Stimulated activated CD8-positive, alpha-beta memory T cell treated with anti-CD3 and anti-CD28 coated beads, Interleukin-12 subunit alpha, Interleukin-12 subunit beta, amount 100 ng/mL, for 1 hour (primary cell): ENCODE data around the gene GALE.
"Not testable (repeated sequence)": the region's sequence is repeated elsewhere in the genome, so short reads cannot be mapped to it uniquely, and the experiment has no call there.

Source experiments
- DNase-seq: peaks from one replicate; pipeline ENCODE4 v3.0.0-alpha.2; 2020; ENCODE audit warnings: low read depth

Gene GALE

DNA sequence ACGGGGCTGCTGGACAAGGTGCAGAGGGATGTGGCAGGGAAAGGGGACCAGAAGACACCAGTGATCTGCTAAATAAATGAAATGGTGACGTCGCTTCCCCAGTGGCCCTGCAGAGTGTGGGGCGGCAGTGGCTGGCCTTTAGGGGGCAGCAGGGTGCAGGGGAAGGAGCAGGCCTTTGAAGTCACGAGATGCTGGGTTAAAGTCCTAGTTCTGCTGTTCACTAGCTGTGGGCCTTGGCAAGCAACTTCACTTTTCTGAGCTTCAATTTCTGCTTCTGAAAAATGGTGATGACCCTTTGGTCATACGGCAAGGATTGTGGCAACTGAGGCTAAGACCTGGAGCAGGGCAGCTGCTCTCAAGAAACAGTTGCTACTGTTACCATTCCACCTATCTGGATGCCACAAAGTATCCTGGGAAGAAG lies 9.2 kb upstream of the GALE start:
- peak; percentile 70 for DNase-seq

DNA sequence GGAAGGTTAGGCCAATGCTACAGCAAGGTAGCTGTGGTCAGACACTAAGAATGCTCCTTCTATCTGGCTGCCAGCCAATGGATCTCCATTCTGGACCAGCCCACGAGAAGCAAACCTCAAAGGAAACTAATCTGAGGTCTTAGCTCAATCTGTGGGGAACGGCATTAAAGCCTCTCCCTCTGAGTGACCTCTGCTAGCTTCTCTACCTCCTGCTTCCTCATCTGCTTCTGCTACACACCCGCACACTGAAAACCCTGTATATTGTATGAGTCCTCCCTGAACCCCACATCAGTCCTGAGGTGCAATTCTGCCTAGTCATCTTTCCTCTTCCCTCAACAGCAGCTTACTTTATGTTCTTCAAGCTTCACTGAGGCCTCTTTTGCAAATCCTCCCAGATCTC lies 6.9 kb upstream of the GALE start:
- no peak for DNase-seq

DNA sequence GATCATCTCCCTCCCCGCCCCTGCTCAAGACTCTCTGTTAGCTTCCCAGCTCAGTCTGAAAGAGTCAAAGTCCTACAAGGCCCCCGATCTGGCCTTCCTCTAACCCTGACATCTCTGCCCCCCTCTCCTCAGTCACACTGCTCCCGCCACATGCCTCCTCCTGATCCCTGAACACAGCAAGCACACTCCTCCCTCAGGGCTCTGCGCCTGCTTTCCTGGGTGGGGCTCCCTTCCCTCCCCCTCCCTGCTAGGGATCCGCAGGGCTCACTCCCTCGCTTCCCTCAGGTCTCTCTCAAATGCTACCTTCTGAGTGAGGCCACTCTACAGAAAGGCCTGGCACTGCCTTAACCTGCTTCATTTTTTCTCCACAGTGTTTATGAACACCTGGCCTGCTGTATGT lies 5.7 kb upstream of the GALE start:
- no peak for DNase-seq

DNA sequence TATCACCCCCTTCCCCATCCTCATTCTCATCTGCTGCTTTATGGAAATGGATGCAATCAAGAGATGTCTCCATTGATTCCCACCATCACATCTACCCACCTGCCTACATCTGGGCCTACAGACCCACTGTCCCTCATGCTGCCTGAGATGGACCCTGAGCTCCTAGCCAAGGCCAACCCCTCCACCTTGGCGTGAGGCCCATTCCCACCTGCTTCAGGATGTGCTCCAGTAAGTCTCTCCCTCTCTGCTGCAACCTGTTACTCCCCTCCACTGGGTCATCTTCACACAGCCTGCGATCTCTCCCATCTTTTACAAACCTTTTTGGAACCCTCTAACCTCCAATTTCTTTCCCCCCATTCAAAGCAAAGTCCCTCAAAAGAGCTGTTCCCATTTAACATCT lies 4.5 kb upstream of the GALE start:
- no peak for DNase-seq

DNA sequence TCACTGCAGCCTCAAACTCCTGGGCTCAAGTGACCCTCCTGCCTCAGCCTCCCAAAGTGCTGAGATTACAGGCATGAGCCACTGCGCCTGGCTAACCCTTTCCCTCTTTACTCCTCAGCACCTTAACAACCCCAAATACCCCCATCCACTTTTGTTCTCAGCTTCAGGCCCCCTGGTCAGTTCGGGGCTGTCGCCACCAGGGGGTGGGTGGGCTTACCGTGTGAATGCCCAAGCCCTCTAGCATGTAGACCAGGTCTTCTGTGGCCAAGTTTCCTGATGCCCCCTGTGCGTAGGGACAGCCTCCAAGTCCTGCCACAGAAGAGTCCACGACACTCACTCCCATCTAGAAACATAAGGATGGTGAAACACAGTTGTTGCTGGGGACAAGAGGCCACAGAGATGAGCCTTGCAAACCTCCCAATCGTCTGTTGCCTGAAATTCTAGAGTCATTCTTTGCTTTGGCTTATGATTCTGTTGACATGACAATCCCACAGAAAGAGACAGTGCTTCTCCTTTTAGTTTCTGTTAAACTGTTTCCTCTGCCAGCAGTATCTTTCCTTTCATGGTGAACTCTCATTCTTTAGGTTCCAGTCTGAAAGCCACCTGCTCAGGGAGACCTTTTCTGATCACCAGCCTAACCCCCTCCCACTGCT lies 3.8 kb upstream of the GALE start:
- no peak for DNase-seq

DNA sequence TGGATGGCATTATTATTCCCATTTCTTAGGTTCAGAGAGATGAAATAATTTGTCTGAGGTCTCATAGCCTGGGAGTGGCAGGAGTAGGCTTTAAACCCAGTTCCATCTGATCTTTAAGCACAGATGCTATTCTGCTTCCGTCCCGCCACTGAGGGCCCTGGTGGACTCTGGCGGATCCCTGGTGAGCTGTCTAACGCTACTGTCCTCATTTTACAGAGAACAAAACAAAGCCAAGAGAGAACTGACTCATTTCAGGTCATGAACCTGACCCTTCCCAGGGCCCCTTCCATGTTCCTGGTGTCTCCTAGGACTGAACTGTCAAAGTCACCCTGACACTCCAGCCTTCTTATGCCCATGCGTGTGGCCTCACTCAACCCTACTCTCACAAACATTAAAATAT lies 3.1 kb upstream of the GALE start:
- DNase-seq, result no peak

DNA sequence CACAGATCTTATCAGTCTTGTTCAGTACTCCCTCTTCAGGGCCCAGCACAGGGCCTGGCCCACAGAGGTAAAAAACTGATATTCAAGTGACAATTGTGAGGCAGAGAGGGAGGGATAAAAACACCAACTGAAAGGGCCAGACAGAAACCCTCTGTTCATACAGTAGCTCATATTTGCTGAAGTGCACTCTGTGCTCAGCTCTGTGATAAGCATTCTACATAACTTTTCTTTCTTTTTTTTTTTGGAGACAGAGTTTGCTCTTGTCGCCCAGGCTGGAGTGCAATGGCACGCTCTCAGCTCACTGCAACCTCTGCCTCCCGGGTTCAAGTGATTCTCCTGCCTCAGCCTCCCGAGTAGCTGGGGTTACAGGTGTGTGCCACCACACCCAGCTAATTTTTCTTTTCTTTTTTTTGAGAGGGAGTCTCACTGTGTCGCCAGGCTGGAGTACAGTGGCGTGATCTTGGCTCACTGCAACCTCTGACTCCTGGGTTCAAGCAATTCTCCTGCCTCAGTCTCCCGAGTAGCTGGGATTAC lies 2.3 kb upstream of the GALE start:
- not testable (repeated sequence) for DNase-seq

DNA sequence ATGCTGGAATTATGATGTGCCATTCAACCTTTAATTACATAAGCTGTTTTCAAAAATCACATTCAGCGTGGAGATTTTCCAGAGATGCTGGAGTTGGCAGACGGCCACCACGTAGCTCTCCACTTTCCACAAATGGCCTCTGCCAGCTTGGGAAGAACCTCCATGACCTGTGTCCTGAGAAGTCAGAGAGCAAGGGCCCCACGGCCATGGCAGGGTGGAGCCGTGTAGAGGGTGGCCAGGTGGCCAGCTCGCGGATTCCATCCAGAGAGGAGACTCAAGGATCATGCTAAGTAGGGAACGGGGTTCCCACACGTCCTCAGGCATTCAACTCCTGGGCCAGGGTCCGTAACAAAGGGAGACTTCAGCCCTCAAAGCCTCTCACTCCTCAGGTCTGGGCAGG lies 1.3 kb upstream of the GALE start:
- no peak for DNase-seq

DNA sequence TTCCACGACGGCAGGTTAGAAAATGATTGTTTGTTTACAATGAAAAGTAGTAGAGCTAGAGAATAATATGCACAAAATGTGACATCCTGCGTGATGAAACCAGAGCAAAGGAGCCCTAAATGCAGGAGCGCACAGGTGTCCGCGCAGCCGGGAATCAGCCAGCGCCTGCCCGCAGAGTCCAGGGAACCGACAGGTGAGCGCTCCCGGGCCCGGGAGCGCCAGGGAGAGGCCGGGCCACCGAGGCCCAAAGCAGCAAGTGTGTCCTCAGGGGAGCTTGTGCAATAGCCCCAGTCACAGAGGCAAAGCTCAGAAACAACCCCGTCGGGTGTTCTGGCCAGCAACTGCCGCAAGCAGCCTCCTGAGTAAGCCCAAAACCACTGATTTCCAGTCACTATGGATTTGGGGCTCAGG lies 789 bp upstream of the GALE start:
- DNase-seq, result no peak

DNA sequence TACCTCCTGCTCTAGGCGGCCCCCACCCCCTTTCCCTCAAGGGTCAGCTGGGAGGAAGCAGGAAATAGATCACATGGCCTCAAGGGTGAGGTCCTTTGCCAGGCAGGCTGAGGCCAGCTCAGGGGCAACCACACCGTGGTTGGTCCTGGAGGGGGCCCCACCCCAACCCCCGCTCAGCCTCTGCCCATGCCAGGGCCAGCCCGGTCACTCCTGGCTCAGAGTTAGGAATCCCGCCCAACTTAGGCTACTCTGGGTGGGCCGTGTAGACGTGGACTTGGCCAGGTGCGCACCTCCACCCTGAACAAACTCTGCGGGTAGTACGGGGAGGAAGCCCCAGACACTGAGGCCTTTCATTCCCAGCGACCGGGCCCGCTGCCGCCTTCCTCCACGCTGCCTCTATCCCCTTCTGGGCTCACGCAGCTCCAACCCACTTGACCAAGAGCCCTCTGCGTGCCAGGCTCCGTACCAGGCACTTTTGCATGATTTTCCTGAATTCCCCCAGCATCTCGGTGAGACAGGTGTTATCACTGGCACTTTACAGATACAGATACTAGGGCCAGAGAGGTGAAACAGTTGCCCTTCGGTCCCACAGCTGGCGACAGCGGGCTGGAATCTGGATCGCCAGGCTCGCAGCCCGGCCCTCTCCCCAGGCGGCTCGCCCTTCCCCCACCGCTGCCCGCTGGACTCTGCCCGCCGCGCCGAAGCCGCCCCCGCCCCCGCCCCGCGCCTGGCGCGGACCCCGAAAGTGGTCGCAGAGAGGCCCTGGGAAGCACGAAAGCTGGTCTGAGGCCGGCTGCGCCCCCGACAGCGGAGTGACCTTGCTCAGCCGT lies 769 bp downstream of the GALE start:
- no peak for DNase-seq

DNA sequence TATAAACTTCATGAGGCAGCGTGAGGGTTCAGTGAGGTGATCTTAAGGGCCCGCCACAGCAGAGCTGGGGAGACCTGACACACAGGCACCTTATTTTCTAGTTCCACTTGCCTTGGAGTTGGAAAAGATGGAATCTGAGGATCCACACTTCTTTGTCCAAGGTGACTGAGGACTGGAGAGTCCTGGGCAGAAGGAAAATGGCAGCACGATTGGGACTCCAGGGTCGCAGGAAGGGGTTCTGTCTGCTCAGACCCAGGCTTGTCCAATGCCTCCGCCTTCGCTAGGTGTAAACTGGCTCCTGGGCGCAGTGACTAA lies 1.3 kb downstream of the GALE start:
- no peak for DNase-seq

DNA sequence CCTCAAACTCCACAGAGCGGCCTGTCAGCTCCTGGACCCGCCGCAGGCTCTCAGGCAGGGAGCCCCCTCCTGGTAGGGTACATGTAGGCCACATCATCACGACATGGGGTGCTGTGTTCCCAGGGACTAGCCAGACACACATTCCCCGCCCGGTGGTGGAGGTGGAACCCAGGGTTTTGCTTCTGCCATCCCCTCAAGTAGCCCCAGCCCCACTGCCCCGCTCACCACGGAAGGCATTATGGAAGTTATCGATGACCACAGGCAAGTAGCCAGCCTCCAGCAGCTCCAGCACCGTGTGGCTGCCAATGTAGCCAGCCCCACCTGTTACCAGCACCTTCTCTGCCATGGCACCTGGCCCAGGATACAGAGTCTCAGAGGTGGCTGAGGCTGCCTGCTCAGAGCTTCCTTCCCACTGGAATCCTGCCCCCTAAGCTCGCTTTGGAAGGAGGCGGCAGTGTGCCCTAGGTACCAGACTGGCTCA lies 1.9 kb downstream of the GALE start:
- no peak for DNase-seq

DNA sequence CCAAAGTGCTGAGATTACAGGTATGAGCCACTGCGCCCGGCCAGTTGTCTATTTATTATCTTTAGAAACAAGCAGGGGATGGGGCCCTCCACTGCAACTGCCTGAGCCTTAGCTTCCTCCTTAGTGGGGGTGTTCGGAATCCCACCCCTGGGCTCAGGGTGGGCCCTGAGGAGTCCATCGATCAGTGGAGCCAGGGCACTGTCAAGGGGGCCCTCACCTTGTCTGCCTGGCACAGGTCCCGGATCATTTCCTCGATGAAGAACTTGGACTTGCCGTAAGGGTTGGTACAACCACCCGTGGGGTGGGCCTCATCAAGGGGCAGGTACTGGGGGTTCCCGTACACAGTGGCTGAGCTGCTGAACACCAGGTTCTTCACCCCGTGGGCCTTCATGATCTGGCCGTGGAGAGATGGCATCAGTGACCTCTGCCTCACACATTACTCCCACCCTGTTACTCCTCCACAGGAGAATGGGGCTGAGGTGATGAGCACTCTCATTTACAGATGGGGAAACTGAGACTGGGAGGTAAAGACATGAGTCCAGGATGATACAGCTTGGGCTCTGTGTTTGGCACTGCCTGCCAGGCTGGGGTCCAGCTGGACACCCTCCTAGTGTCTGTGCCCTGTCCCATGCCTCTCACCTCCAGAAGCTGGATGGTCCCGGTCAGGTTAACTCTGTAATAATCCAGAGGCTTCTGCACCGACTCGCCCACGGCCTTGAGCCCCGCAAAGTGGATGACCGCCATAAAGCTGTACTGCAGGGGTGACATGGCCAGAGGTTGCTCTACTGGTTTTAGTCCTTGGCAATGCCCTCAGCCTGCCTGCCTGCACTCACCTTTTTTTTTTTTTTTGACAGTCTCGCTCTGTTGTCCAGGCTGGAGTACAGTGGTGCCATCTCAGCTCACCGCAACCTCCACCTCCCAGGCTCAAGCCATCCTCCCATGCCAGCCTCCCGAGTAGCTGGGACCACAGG lies 2.8 kb downstream of the GALE start:
- DNase-seq, result no peak

DNA sequence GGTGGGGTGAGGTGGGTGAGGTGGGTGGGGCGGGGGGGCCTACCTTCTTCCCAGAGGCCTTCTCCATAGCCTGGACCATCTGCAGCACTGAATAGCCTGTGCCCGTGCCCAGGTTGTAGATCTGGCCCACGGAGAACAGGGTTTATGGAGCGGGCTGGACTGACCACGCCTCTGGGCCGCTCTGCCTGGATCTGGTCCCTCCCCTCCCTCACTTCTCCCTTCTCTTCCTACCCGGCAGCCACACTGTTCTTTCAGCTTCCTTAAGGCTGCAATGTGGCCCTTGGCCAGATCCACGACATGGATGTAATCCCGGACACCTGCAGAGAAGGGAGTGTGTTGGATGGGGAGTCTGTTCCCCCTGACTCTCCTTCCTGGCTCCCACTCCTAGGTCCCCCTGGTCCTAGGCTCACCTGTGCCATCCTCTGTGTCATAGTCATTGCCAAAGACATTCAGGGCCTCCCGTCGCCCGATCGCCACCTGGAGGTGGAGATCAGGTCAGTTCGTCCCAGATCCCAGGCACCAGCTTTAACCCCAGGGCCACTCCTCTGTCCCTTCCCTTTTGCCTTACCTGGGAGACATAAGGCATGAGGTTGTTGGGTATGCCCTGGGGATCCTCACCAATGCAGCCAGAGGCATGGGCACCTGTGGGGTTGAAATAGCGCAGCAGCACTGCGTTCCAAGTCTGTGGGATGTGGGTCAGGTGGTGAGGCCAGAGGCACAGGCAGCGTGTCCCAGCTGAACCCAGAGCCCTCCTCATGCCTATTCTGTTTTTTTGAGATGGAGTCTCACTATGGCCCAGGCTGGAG lies 3.9 kb downstream of the GALE start:
- no peak for DNase-seq

DNA sequence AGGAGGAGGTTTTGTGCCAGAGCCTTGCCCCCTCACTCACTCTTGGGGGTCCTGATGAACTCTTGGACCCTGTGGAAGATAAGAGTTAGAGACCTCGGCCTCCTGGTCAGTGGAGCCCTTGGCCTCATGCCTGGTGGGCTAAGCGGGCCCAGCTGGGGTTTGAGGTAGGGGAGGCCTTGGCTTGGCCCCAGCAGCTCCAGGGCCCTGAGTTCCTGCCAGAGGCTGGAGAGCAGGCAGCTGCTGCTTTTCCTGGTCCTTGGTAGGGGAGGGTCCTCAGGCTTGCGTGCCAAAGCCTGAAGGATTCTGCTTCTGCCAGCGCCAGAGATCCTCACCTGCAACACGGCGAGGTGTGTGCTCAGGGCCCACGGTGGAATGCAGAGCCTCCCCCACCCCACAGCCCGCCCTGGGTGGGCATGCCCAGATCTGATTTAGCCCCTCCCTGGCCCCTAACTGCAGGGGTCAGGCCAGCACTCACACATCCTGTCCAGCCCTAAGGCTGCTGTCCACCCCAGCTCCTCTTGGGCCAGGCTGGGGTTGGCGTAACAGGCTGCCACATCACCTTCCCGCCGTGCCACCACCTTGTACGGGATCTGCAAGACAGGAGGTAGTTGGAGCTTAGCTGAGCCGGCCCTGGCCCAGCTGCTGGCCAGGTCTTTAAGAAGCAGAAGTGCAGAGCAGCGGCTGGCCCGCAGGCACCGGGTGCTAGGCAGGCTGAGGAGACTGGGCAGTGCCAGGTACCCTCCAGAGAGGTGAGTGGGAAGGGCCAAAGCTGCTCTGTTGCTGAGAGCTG lies 4.7 kb downstream of the GALE start:
- DNase-seq, result no peak

DNA sequence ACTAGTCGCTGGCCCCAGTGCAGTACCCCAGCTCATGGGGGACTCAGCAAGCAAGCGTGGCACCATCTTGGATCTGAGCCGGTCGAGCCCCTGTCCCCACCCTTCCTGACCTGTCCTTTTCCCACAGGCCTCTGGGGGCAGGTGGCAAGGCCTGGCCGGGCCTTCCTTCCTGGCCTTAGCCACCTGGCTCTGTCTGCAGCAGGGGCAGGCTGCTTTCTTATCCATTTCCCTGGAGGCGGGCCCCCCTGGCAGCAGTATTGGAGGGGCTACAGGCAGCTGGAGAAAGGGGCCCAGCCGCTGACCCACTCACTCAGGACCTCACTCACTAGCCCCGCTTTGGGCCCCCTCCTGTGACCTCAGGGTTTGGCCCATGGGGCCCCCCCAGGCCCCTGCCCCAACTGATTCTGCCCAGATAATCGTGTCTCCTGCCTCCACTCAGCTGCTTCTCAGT lies 5.8 kb downstream of the GALE start:
- DNase-seq, result not testable (repeated sequence)

DNA sequence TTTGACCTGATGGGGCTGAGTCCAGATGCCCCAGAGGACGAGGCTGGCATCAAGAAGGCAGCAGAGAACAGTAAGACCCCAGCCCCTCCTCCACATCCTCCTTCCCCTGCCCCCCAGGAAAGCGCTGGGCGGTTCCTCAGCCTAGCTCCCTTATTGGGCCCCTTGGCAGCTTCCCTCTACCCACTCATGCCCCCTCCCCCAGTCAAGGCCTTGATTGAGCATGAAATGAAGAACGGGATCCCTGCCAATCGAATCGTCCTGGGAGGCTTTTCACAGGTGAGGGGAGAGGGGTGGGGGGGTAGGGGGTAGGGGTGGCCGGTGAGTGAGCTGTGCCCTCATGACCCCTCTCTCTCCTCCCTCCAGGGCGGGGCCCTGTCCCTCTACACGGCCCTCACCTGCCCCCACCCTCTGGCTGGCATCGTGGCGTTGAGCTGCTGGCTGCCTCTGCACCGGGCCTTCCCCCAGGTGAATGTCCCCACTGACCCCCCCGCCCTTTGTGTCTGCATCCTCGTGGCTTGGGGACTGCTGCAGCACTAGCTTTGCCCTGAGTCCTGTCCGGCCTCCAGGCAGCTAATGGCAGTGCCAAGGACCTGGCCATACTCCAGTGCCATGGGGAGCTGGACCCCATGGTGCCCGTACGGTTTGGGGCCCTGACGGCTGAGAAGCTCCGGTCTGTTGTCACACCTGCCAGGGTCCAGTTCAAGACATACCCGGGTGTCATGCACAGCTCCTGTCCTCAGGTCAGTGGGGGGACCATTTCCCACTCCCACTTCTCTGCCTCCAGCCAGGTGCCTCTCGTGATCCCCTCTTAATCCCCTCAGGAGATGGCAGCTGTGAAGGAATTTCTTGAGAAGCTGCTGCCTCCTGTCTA lies 6.5 kb downstream of the GALE start:
- DNase-seq, result no peak

DNA sequence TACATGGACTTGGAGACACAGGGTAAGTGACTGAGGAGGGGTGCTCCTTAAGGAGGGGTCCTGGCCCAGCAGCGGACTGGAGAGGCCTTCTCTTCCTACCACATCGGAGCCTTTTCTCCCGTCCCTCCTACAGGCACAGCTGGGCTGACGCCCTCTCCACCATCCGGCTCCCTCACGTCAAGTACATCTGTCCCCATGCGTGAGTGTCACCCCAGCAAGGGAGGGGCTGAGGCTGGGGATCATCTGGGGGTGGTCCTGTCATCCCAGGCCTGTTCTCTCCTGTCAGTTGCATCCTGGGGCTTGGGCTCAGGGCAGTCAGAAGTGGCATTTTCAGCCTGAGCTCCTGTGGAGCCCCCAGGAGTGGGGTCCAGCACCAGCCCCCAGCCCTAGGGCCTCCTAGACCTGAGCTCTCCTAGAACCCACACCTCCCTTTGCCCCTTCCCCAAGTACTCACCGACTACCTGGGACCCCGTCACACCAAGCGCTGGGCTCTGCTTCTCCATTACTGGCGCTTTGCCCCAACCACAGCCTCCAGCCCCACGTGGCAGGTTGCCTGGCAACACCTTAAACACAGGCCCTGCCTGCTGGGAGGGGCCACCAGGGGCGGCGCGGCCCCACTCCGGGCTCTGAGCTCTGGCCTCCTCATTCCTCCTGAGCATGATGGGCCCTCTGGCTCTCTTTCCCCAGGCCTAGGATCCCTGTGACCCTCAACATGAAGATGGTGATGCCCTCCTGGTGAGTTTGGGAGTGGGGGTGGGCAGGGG lies 7.4 kb downstream of the GALE start:
- DNase-seq, result no peak
